ENCODE measurements around the gene MYD88. TPM values are rescaled to one million over a fixed set of nuclear protein-coding genes. Genes with fewer than 3 reads are reported as not detected.

The MYD88 gene
- total and polyA plus RNA-seq, 7 donors = 2.9 to 7.0 (median 4.4) TPM

- Histone ChIP-seq H3K27ac (no peak overlapping the region), H3K27me3 (ENCODE audit: insufficient read depth in 3 of 3, low read length in 2 of 3) (no peaks in the 10 kb centered on the region), H3K9me3 (no peaks in the 10 kb centered on the region), H3K36me3 (ENCODE audit: insufficient read depth in 1 of 2, low read depth in 1 of 2) (peaks cover 11 to 64% of the 10 kb centered on the region in 2 donors), H3K4me1 (no peaks in the 10 kb centered on the region), H3K4me3 (no peak overlapping the region)
- intact Hi-C loops (cut with DNase I) = loop anchor here in 1 of 2 donors (10.0 kb wide), 1 partner anchor 354 kb away; no protein-coding TSS in a partner anchor
- TF ChIP-seq, protein P1, sequence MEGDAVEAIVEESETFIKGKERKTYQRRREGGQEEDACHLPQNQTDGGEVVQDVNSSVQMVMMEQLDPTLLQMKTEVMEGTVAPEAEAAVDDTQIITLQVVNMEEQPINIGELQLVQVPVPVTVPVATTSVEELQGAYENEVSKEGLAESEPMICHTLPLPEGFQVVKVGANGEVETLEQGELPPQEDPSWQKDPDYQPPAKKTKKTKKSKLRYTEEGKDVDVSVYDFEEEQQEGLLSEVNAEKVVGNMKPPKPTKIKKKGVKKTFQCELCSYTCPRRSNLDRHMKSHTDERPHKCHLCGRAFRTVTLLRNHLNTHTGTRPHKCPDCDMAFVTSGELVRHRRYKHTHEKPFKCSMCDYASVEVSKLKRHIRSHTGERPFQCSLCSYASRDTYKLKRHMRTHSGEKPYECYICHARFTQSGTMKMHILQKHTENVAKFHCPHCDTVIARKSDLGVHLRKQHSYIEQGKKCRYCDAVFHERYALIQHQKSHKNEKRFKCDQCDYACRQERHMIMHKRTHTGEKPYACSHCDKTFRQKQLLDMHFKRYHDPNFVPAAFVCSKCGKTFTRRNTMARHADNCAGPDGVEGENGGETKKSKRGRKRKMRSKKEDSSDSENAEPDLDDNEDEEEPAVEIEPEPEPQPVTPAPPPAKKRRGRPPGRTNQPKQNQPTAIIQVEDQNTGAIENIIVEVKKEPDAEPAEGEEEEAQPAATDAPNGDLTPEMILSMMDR (IDR thresholded peaks at IDR 0.05) = no peak
- ATAC-seq (no peak), DNase-seq (no peak)
- 80 to 89% (median 86%) methylated on average over 11 of the region's 11 CpGs for WGBS, 3 donors
Measured at GRCh38 chr3:38120693-38121450, 17.6 kb upstream of the MYD88 start.

DNA sequence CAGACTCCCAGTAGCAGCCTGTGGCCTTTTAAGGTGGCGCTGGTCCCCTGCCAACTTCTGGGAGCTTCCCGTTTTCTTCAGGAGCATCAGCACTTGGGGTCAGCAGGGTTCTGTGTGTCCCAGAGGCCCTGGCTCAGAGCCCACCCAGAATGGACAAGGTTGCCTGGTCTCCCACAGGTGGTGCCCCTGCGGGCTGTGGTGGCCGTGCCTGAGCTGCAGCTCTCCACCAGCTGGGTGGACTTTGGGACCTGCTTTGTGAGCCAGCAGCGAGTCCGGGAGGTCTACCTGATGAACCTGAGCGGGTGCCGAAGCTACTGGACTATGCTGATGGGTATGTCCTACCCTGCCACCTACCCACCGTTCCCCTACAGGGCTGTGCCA lies 17.0 kb upstream of the MYD88 start:
- no peak for ATAC-seq
- intact Hi-C loops (cut with DNase I) = loop anchor here in 1 of 2 donors (10.0 kb wide), 1 partner anchor 353 kb away; no protein-coding TSS in a partner anchor
- Histone ChIP-seq H3K4me1 (no peaks in the 10 kb centered on the region), H3K27ac (no peak overlapping the region), H3K36me3 (ENCODE audit: insufficient read depth in 1 of 2, low read depth in 1 of 2) (peaks cover 11 to 70% of the 10 kb centered on the region in 2 donors), H3K9me3 (no peaks in the 10 kb centered on the region), H3K4me3 (no peak overlapping the region), H3K27me3 (ENCODE audit: insufficient read depth in 3 of 3, low read length in 2 of 3) (no peaks in the 10 kb centered on the region)
- WGBS, 3 donors = 82 to 86% (median 84%) methylated on average over 9 of the region's 9 CpGs
- TF ChIP-seq, protein P1 (IDR thresholded peaks at IDR 0.05) = no peak
- DNase-seq = no peak

DNA sequence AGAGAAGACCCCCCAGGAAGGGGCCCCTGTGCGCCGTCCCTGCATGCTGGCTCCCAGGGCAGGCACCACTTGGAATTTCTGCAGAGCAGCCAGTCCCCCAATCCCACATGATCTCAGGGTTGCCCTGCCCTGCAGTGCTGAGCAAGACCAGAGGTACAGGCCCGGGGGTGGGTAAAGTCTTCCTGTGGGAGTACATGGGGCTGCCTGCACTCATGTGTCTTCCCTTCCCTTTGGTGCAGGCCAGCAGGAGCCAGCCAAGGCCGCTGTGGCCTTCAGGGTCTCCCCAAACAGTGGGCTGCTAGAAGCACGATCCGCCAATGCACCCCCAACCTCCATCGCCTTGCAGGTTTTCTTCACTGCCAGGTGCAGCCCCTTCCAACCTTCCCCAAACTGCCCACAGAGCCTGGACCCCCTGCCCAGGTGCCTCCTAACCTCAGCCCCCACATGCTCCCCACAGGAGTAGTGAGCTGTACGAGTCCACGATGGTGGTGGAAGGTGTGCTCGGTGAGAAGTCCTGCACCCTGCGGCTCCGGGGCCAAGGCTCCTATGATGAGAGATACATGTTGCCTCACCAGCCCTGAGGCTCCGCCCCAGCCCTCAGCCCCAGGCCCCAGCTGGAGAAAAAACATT lies 16.5 kb upstream of the MYD88 start:
- Histone ChIP-seq H3K27me3 (ENCODE audit: insufficient read depth in 3 of 3, low read length in 2 of 3) (no peaks in the 10 kb centered on the region), H3K27ac (no peak overlapping the region), H3K4me1 (no peaks in the 10 kb centered on the region), H3K9me3 (no peaks in the 10 kb centered on the region), H3K36me3 (ENCODE audit: insufficient read depth in 1 of 2, low read depth in 1 of 2) (peaks cover 11 to 75% of the 10 kb centered on the region in 2 donors), H3K4me3 (no peak overlapping the region)
- TF ChIP-seq, protein P1 (IDR thresholded peaks at IDR 0.05) = no peak
- DNase-seq (no peak), ATAC-seq (no peak)
- intact Hi-C loops (cut with DNase I) = loop anchor here in 1 of 2 donors (10.0 kb wide), 1 partner anchor 353 kb away; no protein-coding TSS in a partner anchor
- WGBS, 3 donors = 90 to 93% (median 92%) methylated on average over 13 of the region's 13 CpGs

DNA sequence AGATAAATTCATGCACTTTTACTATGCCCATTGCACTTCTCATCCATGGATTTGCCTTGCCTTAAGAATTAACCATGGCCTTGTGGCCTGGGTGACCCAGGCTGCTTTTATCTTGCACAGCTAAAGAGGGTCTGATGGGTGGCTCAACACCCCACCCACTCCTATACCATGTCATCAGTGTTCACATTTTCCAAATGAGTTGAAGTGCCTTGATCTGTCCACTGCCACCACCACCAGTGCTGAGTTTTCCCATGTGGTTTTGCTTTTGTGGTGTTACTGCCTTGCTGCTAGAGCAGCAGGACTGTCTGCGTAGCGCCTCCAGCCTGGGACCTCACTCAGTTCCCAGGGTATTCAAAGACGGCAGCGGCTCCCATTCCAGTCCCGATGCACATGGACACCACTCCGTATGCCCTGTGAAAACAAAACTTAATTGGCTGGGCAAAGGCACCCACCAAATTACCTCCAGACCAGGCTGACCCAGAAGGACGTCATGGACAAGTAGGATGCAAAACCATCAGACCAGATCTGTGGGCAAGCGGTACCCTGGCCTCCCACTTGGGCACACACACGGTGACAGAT lies 15.7 kb upstream of the MYD88 start:
- Histone ChIP-seq H3K27ac (no peak overlapping the region), H3K4me3 (no peak overlapping the region), H3K27me3 (ENCODE audit: insufficient read depth in 3 of 3, low read length in 2 of 3) (no peaks in the 10 kb centered on the region), H3K4me1 (no peaks in the 10 kb centered on the region), H3K36me3 (ENCODE audit: insufficient read depth in 1 of 2, low read depth in 1 of 2) (peaks cover 16 to 84% of the 10 kb centered on the region in 2 donors), H3K9me3 (no peaks in the 10 kb centered on the region)
- no peak for ATAC-seq
- 86 to 92% (median 89%) methylated on average over 9 of the region's 9 CpGs for WGBS, 3 donors
- intact Hi-C loops (cut with DNase I) = loop anchor here in 1 of 2 donors (10.0 kb wide), 1 partner anchor 352 kb away; no protein-coding TSS in a partner anchor
- no peak for DNase-seq
- TF ChIP-seq, protein P1 (IDR thresholded peaks at IDR 0.05) = no peak

Data from psoas muscle (tissue), 8 donors.